SU-DHL-6 (cell line): ENCODE results near the gene KIF4B.
"Not testable (repeated sequence)": the region's sequence is repeated elsewhere in the genome, so short reads cannot be mapped to it uniquely, and the experiment has no call there.

Experiments used
- H2AFZ ChIP-seq: fragments of 200-600 bp; sonication (generic); 2 replicates; pipeline ENCODE4 v1.6.1; 2014; ENCODE audit warnings: low read depth, mild to moderate bottlenecking, moderate library complexity, mixed read lengths, antibody characterized with exemption, low read length; ENCODE audit not compliant: severe bottlenecking
- H3F3A ChIP-seq: fragments of 200-600 bp; shearing (Covaris generic); 2 replicates; pipeline ENCODE4 v1.6.0; 2016; ENCODE audit warnings: antibody characterized with exemption, mild to moderate bottlenecking; ENCODE audit not compliant: insufficient read depth
- H3K27ac ChIP-seq: fragments of 200-600 bp; sonication (generic); 2 replicates; pipeline ENCODE4 v1.5.1; 2016; ENCODE audit warnings: low read depth, mild to moderate bottlenecking, low read length, moderate library complexity, mixed read lengths
- H3K27me3 ChIP-seq: fragments of 200-600 bp; sonication (generic), shearing (Covaris generic); 2 replicates; pipeline ENCODE4 v1.6.0; 2014; ENCODE audit warnings: mild to moderate bottlenecking, low read length
- H3K36me3 ChIP-seq: fragments of 200-600 bp; sonication (generic); 2 replicates; pipeline ENCODE4 v1.6.1; 2014; ENCODE audit warnings: mild to moderate bottlenecking, low read length, mixed read lengths
- H3K4me2 ChIP-seq: fragments of 300-600, 200-600 bp; shearing (Covaris generic), sonication (generic); 2 replicates; pipeline ENCODE4 v1.6.0; 2014; ENCODE audit warnings: low read length, low read depth, mild to moderate bottlenecking; ENCODE audit not compliant: poor library complexity, severe bottlenecking
- H3K4me3 ChIP-seq: fragments of 200-600 bp; sonication (generic); 2 replicates; pipeline ENCODE4 v1.5.1; 2014; ENCODE audit warnings: antibody characterized with exemption, low read length, mild to moderate bottlenecking, mixed read lengths; ENCODE audit not compliant: insufficient read depth, poor library complexity, severe bottlenecking
- H3K79me2 ChIP-seq: fragments of 200-600 bp; sonication (generic); 2 replicates; pipeline ENCODE4 v1.6.1; 2014; ENCODE audit warnings: mild to moderate bottlenecking, low read length, moderate library complexity; ENCODE audit not compliant: insufficient read depth
- H3K9ac ChIP-seq: fragments of 200-600 bp; sonication (generic); 2 replicates; pipeline ENCODE4 v1.7.0; 2014; ENCODE audit warnings: mild to moderate bottlenecking, low read length
- H3K9me2 ChIP-seq: fragments of 200-600 bp; sonication (generic); replicated peaks from 2 replicates; pipeline ENCODE4 v1.6.1; 2014; ENCODE audit warnings: low read length; ENCODE audit not compliant: insufficient read depth
- H3K9me3 ChIP-seq: fragments of 200-600 bp; sonication (generic); 2 replicates; pipeline ENCODE4 v1.6.1; 2014; ENCODE audit warnings: low read length, mixed read lengths; ENCODE audit not compliant: insufficient read depth
- H4K20me1 ChIP-seq: fragments of 200-600 bp; sonication (generic); 2 replicates; pipeline ENCODE4 v1.6.1; 2014; ENCODE audit warnings: low read depth, mild to moderate bottlenecking, antibody characterized with exemption, low read length, moderate library complexity, mixed read lengths
- CTCF ChIP-seq: fragments of 200-600 bp; sonication (generic); IDR thresholded peaks from one replicate; pipeline ENCODE4 v1.5.1; 2017; ENCODE audit warnings: antibody characterized with exemption, mild to moderate bottlenecking, low read length, moderate library complexity; ENCODE audit not compliant: insufficient read depth, poor library complexity, severe bottlenecking
- EZH2phosphoT487 ChIP-seq: fragments of 200-600 bp; sonication (generic), shearing (Covaris generic); conservative IDR thresholded peaks from 2 replicates; pipeline ENCODE4 v1.6.1; 2018; ENCODE audit warnings: mild to moderate bottlenecking, antibody characterized with exemption, low read length, moderate library complexity, mixed read lengths

The KIF4B gene

DNA sequence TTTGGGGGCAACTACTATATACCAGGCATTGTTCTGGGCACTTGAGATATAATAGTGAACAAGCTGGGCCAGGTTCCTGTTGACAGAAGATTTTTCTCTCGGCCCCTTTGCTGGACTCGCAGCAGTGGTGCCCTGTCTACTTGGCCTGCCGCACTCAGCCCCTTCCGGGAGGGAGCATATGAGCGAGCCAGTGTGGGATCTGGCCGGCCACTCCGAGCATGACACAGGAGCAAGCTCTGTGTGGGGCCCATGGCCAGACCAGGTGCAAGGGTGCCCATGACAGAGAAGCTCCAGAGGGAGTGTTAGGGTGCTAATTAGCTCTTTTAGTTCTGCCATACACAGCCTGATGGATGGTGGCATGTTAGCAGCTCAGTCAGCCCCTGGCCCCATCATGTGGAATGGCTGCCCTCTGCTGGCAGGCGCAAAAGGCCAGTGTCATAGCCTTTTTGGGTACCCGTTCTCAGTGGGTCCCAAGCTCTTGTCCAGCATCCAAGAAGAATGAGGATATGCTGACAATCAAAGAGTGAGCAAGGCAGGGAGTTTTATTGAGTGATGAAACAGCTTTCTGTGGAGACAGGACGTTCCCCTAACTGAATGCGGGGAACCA is 9.3 kb upstream of the KIF4B start:
- Histone ChIP-seq H3K79me2 (no peaks in the 10 kb centered on the region), H3F3A (no peaks in the 10 kb centered on the region), H3K4me3 (no peak overlapping the region), H3K9me2 (no peaks in the 10 kb centered on the region), H3K9me3 (0 out of 2 replicates have a peak, but pooled peaks cover 7% of the 10 kb centered on the region), H2AFZ (no peak overlapping the region), H3K9ac (no peak overlapping the region), H4K20me1 (no peaks in the 10 kb centered on the region), H3K4me2 (no peak overlapping the region), H3K27me3 (no peaks in the 10 kb centered on the region), H3K36me3 (no peaks in the 10 kb centered on the region), H3K27ac (no peak overlapping the region)
- TF ChIP-seq CTCF = peak; percentile 16
- no peak for TF ChIP-seq EZH2phosphoT487

- H3K4me2 ChIP-seq, H3K9me3 ChIP-seq, H3K36me3 ChIP-seq, H2AFZ ChIP-seq, H3K9ac ChIP-seq, H3F3A ChIP-seq, H3K9me2 ChIP-seq, H3K27ac ChIP-seq, H3K79me2 ChIP-seq, H3K27me3 ChIP-seq, H4K20me1 ChIP-seq, H3K4me3 ChIP-seq: not testable (repeated sequence)
Measured at GRCh38 chr5:155006265-155006664, 7.3 kb upstream of the KIF4B start.

- H3K27me3 ChIP-seq = no peaks in the 10 kb centered on the region
- H3K9ac ChIP-seq = no peak overlapping the region
- H3K4me3 ChIP-seq = no peak overlapping the region
- H4K20me1 ChIP-seq = no peaks in the 10 kb centered on the region
- no peaks in the 10 kb centered on the region for H3F3A ChIP-seq
- H3K36me3 ChIP-seq = no peaks in the 10 kb centered on the region
- 0 out of 2 replicates have a peak, but pooled peaks cover 7% of the 10 kb centered on the region for H3K9me3 ChIP-seq
- no peak overlapping the region for H3K4me2 ChIP-seq
- TF ChIP-seq EZH2phosphoT487 (no peak), CTCF (no peak)
- H3K27ac ChIP-seq = no peak overlapping the region
- H2AFZ ChIP-seq = no peak overlapping the region
- H3K79me2 ChIP-seq = no peaks in the 10 kb centered on the region
- H3K9me2 ChIP-seq = no peaks in the 10 kb centered on the region
Measured at GRCh38 chr5:155008669-155009068, 4.9 kb upstream of the KIF4B start.

DNA sequence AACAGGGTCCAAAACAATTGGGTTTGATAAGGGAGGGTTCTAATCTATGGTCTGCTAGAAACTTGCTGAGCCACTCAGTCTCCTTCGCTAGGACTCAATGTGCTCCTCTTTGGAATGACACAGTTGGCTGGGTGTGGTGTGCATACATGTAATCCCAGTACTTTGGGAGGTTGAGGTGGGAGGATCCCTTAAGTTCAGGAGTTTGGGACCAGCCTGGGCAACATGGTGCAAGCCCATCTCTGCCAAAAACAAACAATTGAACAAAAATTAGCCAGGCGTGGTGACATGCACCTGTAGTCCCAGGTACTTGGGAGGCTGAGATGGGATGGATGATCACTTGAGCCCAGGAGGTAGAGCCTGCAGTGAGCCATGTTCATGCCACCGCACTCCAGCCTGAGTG is 2.7 kb upstream of the KIF4B start:
- H4K20me1 ChIP-seq = no peaks in the 10 kb centered on the region

More for the DNA sequence above, 2.7 kb upstream of the KIF4B start:
- H3K36me3 ChIP-seq = no peaks in the 10 kb centered on the region
- no peak overlapping the region for H3K4me3 ChIP-seq
- no peaks in the 10 kb centered on the region for H3F3A ChIP-seq
- H3K27me3 ChIP-seq = no peaks in the 10 kb centered on the region
- no peaks in the 10 kb centered on the region for H3K9me3 ChIP-seq
- no peaks in the 10 kb centered on the region for H3K9me2 ChIP-seq
- TF ChIP-seq CTCF = no peak
- no peak for TF ChIP-seq EZH2phosphoT487
- no peak overlapping the region for H3K27ac ChIP-seq
- no peak overlapping the region for H3K4me2 ChIP-seq
- H3K79me2 ChIP-seq = no peaks in the 10 kb centered on the region
- H3K9ac ChIP-seq = no peak overlapping the region
- no peak overlapping the region for H2AFZ ChIP-seq
